GM10266 (cell line): ENCODE results near the gene GPR39.

Experiments
- DNase-seq: peaks from one replicate; pipeline ENCODE4 v3.0.0; 2012; ENCODE audit errors: extremely low spot score
- CTCF ChIP-seq: IDR thresholded peaks from 2 replicates; pipeline ENCODE4 v1.5.1; 2012; ENCODE audit warnings: mild to moderate bottlenecking, low read depth; ENCODE audit not compliant: control insufficient read depth, insufficient read depth; ENCODE audit errors: missing control alignments

GPR39 gene

GRCh38 chr2:132646540-132647108, 230.0 kb downstream of the GPR39 start:
- no peak for TF ChIP-seq CTCF
- no peak for DNase-seq

GRCh38 chr2:132651115-132652045, 234.8 kb downstream of the GPR39 start:
- TF ChIP-seq CTCF = no peak
- DNase-seq = no peak

GRCh38 chr2:132652474-132652873, 235.9 kb downstream of the GPR39 start:
- no peak for TF ChIP-seq CTCF
- DNase-seq = no peak

GRCh38 chr2:132654335-132654734, 237.7 kb downstream of the GPR39 start:
- no peak for TF ChIP-seq CTCF
- DNase-seq = no peak

- no peak for DNase-seq
- TF ChIP-seq CTCF = no peak
These were observed 238.4 kb downstream of the GPR39 start for GRCh38 chr2:132654968-132655367.

- TF ChIP-seq CTCF = no peak
- no peak for DNase-seq
These were observed 239.8 kb downstream of the GPR39 start for GRCh38 chr2:132656266-132656975.
